SK-MEL-5 (cell line): ENCODE data around the gene EGR2. TPM values are rescaled to one million over a fixed set of nuclear protein-coding genes. Genes with fewer than 3 reads are reported as not detected.

Experiments
- DNase-seq: peaks from one replicate; pipeline ENCODE4 v3.0.0-alpha.2; 2016; ENCODE audit warnings: low read depth, low spot score
- in situ Hi-C: cut with HindIII; loops from 2 replicates; pipeline ENCODE4 v1.10.0; 2016; ENCODE audit warnings: low sequenced_read_pairs, high pct_unique_total_duplicates, low pct_unique_long_range_greater_than_20kb
- polyA plus RNA-seq, 2 experiments: library from polyadenylated mRNA; depleted of rRNA; stranded (reverse); fragments of >200 nt; gene quantifications; 2 replicates each; pipeline ENCODE4 v1.2.3, GENCODE V29; 2015
- total RNA-seq: library from RNA; depleted of rRNA; stranded (reverse); fragments of >200 nt; shearing (Covaris generic); gene quantifications from 2 replicates; pipeline ENCODE4 v1.2.3, GENCODE V29; 2014; rRNA removed

EGR2 gene
- 0.63 and 0.75 TPM in 2 replicates for total RNA-seq
- 1.7 and 1.9 TPM in 2 replicates for polyA plus RNA-seq (2015; cell fraction: cytosol; rRNA removed)
- 0.80 TPM in 1 of 2 replicates, not detected in the other for polyA plus RNA-seq (2015; cell fraction: nucleus; rRNA removed)

GRCh38 chr10:62816331-62817120, at the start of gene EGR2:
EGR2 (minus strand) TSS chr10:62816366; CDS start chr10:62816029, 337 bp downstream.
- in situ Hi-C loops, result no loop called here
- DNase-seq, result peak; percentile 90

GRCh38 chr10:62862447-62862846, 46.3 kb upstream of the EGR2 start:
- in situ Hi-C loops, result no loop called here
- no peak for DNase-seq

GRCh38 chr10:62861507-62861906, 45.3 kb upstream of the EGR2 start:
- in situ Hi-C loops, result no loop called here
- DNase-seq, result no peak

- in situ Hi-C loops, result no loop called here
- DNase-seq, result peak; percentile 68
Measured at GRCh38 chr10:62860946-62861345, 44.8 kb upstream of the EGR2 start.

- peak; percentile 30 for DNase-seq
- in situ Hi-C loops, result no loop called here
Measured at GRCh38 chr10:62858364-62858763, 42.2 kb upstream of the EGR2 start.

- no peak for DNase-seq
- in situ Hi-C loops, result no loop called here
Measured at GRCh38 chr10:62856021-62856420, 39.9 kb upstream of the EGR2 start.

- in situ Hi-C loops, result no loop called here
- DNase-seq, result no peak
Measured at GRCh38 chr10:62853710-62854109, 37.5 kb upstream of the EGR2 start.

GRCh38 chr10:62852961-62853702, 37.0 kb upstream of the EGR2 start:
- in situ Hi-C loops, result no loop called here

GRCh38 chr10:62851442-62851841, 35.3 kb upstream of the EGR2 start:
- in situ Hi-C loops, result no loop called here
- peak; percentile 65 for DNase-seq

More at GRCh38 chr10:62852961-62853702, 37.0 kb upstream of the EGR2 start:
- no peak for DNase-seq

GRCh38 chr10:62850646-62851045, 34.5 kb upstream of the EGR2 start:
- in situ Hi-C loops, result no loop called here
- DNase-seq, result no peak

GRCh38 chr10:62847433-62847832, 31.3 kb upstream of the EGR2 start:
- in situ Hi-C loops, result no loop called here

GRCh38 chr10:62844280-62845011, 28.3 kb upstream of the EGR2 start:
- peak; percentile 6 for DNase-seq
- in situ Hi-C loops, result no loop called here

More at GRCh38 chr10:62847433-62847832, 31.3 kb upstream of the EGR2 start:
- no peak for DNase-seq

GRCh38 chr10:62843600-62843999, 27.4 kb upstream of the EGR2 start:
- in situ Hi-C loops, result no loop called here
- DNase-seq, result peak; percentile 20

- in situ Hi-C loops, result no loop called here
- DNase-seq, result no peak
Measured at GRCh38 chr10:62842983-62843382, 26.8 kb upstream of the EGR2 start.

- in situ Hi-C loops, result no loop called here
- DNase-seq, result no peak
Measured at GRCh38 chr10:62839590-62839989, 23.4 kb upstream of the EGR2 start.

- DNase-seq, result no peak
- in situ Hi-C loops, result no loop called here
Measured at GRCh38 chr10:62831346-62831745, 15.2 kb upstream of the EGR2 start.

GRCh38 chr10:62830679-62831078, 14.5 kb upstream of the EGR2 start:
- in situ Hi-C loops, result no loop called here
- DNase-seq, result no peak

GRCh38 chr10:62829622-62830021, 13.5 kb upstream of the EGR2 start:
- in situ Hi-C loops, result no loop called here
- no peak for DNase-seq
